Heart left ventricle (tissue), 13 donors: ENCODE measurements around the gene PMEPA1.

ENCODE experiments used
- CTCF ChIP-seq, 12 donors: fragments of 200-600 bp; sonication (generic) in 4 of 12; IDR thresholded peaks; one replicate each; pipeline versions ENCODE4 v1.5.0 to v1.8.0; 2018 to 2022; ENCODE audit warnings: antibody characterized with exemption in 12 of 12, mild to moderate bottlenecking in 5 of 12
- POLR2A ChIP-seq, 2 donors: fragments of 450-650 bp; IDR thresholded peaks; one replicate each; pipeline ENCODE4 v1.6.1; 2017; ENCODE audit warnings: antibody characterized with exemption in 2 of 2, mild to moderate bottlenecking in 2 of 2, moderate library complexity in 2 of 2
- donor health status: ischemic (EF 13 %, LVEDD 7.1; RV severe dilation, severe dysfunction).
- donor health status: DM: no; HTN: yes; CAD: no.
- donor health status: DM: no; HTN: no; CAD: no.
- donor health status: ischemic (EF 25% LVEDD 6.9; RV normal size, moderate dysfunction).
- donor health status: ischemic (EF 25% LVEDD 5.7; RV mildly dilated, moderate dysfunction).
- donor health status: ischemic (EF 35%, LVEDD 5.7; RV mildly dilated, moderate dysfunction).
- donor health status: nonischemic (EF 11% LVEDD 7.7; RV severe dilation, severe dysfunction).
- donor health status: DM: yes; HTN: yes; CAD: no.
- donor health status: PGD.
- donor health status: ischemic (EF 29% LVEDD 5.4; RV normal size, mild dysfunction).
- donor health status: nonischemic (EF 23%, LVEDD 6.1; RV moderate dilation, normal function).

GRCh38 chr20:57711826-57712225, 2.0 kb upstream of the PMEPA1 start:
- TF ChIP-seq POLR2A (IDR thresholded peaks at IDR 0.05) (no peak), CTCF (IDR thresholded peaks at IDR 0.05) (no peak)
